K562 (cell line): ENCODE data around the gene GDF11. TPM values are rescaled to one million over a fixed set of nuclear protein-coding genes. Genes with fewer than 3 reads are reported as not detected.

Source experiments
- ARHGAP35 ChIP-seq: fragments of 450-650 bp; IDR thresholded peaks from 2 replicates; pipeline ENCODE4 v1.6.1; 2018; ENCODE audit not compliant: partially characterized antibody
- CLOCK ChIP-seq: fragments of 250-450 bp; sonication (Bioruptor Pico); IDR thresholded peaks from 2 replicates; pipeline ENCODE4 v1.4.0; 2020; ENCODE audit warnings: mild to moderate bottlenecking, moderate library complexity, borderline replicate concordance
- DLX4 ChIP-seq: fragments of 250-450 bp; sonication (Bioruptor Pico); IDR thresholded peaks from 2 replicates; pipeline ENCODE4 v1.6.1; 2021; ENCODE audit warnings: mild to moderate bottlenecking
- DPF2 ChIP-seq: fragments of 450-650 bp; IDR thresholded peaks from 2 replicates; pipeline ENCODE4 v1.6.1; 2016
- FOXJ2 ChIP-seq: fragments of 200-800 bp; sonication (Bioruptor generic); IDR thresholded peaks from 2 replicates; pipeline ENCODE4 v1.6.1; 2016; ENCODE audit warnings: missing genetic modification characterization, missing compliant biosample characterization
- HMG20A ChIP-seq: fragments of 450-650 bp; formaldehyde crosslinking; conservative IDR thresholded peaks from 2 replicates; pipeline ENCODE4 v1.4.0; 2020; ENCODE audit warnings: mild to moderate bottlenecking, mixed read lengths
- HOXB6 ChIP-seq: fragments of 250-450 bp; sonication (Bioruptor Pico); IDR thresholded peaks from 2 replicates; pipeline ENCODE4 v1.5.1; 2022; ENCODE audit warnings: mild to moderate bottlenecking, borderline replicate concordance
- IFI16 ChIP-seq: fragments of 250-450 bp; sonication (Bioruptor Pico); IDR thresholded peaks from 2 replicates; pipeline ENCODE4 v2.1.2; 2022; ENCODE audit warnings: mild to moderate bottlenecking, inconsistent platforms
- RUNX1 ChIP-seq: sonication (generic); IDR thresholded peaks from 2 replicates; pipeline ENCODE4 v1.6.1; 2016; ENCODE audit warnings: antibody characterized with exemption, low read depth
- U2AF1 ChIP-seq: fragments of 200-400 bp; formaldehyde crosslinking; optimal IDR thresholded peaks from 2 replicates; pipeline ENCODE3; 2017; ENCODE audit warnings: mild to moderate bottlenecking, low read depth, low read length, moderate library complexity
- YY1 ChIP-seq, 3 experiments: IDR thresholded peaks; 2 replicates each; pipeline ENCODE4 v1.6.1; 2011; ENCODE audit warnings: low read length in 2 of 3, mild to moderate bottlenecking in 2 of 3, moderate library complexity in 2 of 3, borderline replicate concordance in 1 of 3, control low read depth in 1 of 3, low read depth in 1 of 3; ENCODE audit not compliant: insufficient read depth in 3 of 3, insufficient replicate concordance in 2 of 3, control insufficient read depth in 1 of 3, insufficient read length in 1 of 3; ENCODE audit errors: extremely low read depth in 1 of 3
- ZBTB1 ChIP-seq: sonication (generic); formaldehyde crosslinking; IDR thresholded peaks from 2 replicates; pipeline ENCODE4 v1.8.1; 2023; ENCODE audit warnings: missing genetic modification reagents, low read depth, mild to moderate bottlenecking, borderline replicate concordance
- ZNF740 ChIP-seq, 3 experiments: fragments of 200-800 bp in 1 of 3; sonication (Bioruptor generic) in 1 of 3; sonication (generic) in 1 of 3; formaldehyde crosslinking in 1 of 3; IDR thresholded peaks; 2 replicates each; pipeline versions ENCODE4 v1.6.1 to v1.8.0; 2016 to 2022; ENCODE audit warnings: mild to moderate bottlenecking in 2 of 3, missing compliant biosample characterization in 2 of 3, missing genetic modification characterization in 2 of 3, missing genetic modification reagents in 1 of 3
- polyA plus RNA-seq, 8 experiments: library from polyadenylated mRNA; depleted of rRNA in 4 of 8; stranded (reverse) in 5 of 8; unstranded in 3 of 8; fragments of >200 nt; fragmentation: Nextera tagmentation in 2 of 8; fragmentation: Illumina TruSeq in 1 of 8; extraction: Ambion mirVana in 2 of 8; extraction: Trizol in 1 of 8; gene quantifications; 2 replicates each; pipeline versions ENCODE4 v1.2.1 to v1.2.3, GENCODE V29; 2011 to 2014; ENCODE audit warnings: inconsistent platforms in 1 of 8, missing spikeins in 1 of 8
- total RNA-seq, 7 experiments: library from RNA; depleted of rRNA in 6 of 7; stranded (reverse); fragments of >200 nt in 6 of 7; fragmentation: Illumina TruSeq in 2 of 7; extraction: Trizol in 2 of 7; gene quantifications; 2 replicates each; pipeline versions ENCODE4 v1.2.1 to v1.2.3, GENCODE V29; 2011 to 2021; ENCODE audit warnings: low replicate concordance in 1 of 7

GDF11 gene
- total and polyA plus RNA-seq, 9 of the 15 experiments (the other 6 are each of a cell fraction or from before 2014, with no cell fraction given) = 1.4 to 15.7 (median 4.8) TPM

- TF ChIP-seq ZBTB1 (CRISPR knock-in tag) = no peak
- TF ChIP-seq DLX4 (CRISPR knock-in tag) = no peak
- no peak for TF ChIP-seq FOXJ2 (tag)
- TF ChIP-seq ARHGAP35 = no peak
- no peak for TF ChIP-seq DPF2
- TF ChIP-seq HMG20A = no peak
- no peak for TF ChIP-seq RUNX1
- no peak for TF ChIP-seq CLOCK
- TF ChIP-seq YY1 (IDR thresholded peaks at IDR 0.05; ENCODE audit: borderline replicate concordance in 1 of 3, control insufficient read depth in 1 of 3, extremely low read depth in 1 of 3, insufficient read depth in 3 of 3, insufficient read length in 1 of 3, insufficient replicate concordance in 2 of 3, low read depth in 1 of 3, low read length in 2 of 3) = peak in 2 of 3 experiments; percentile 48 to 58
- TF ChIP-seq ZNF740 (CRISPR knock-in tag; IDR thresholded peaks at IDR 0.05) = 0 out of 2 replicates have a peak, but pooled peaks have one; percentile 17
- TF ChIP-seq ZNF740 (tag; IDR thresholded peaks at IDR 0.05) = no peak
- no peak for TF ChIP-seq U2AF1
- TF ChIP-seq IFI16 (CRISPR knock-in tag) = no peak
- no peak for TF ChIP-seq HOXB6
Measured at GRCh38 chr12:55728186-55728938, 14.6 kb upstream of the GDF11 start (continued).
